DND-41 (cell line): ENCODE data around the gene IFNAR1.

Source experiments
- ATAC-seq: fragments of 200-7000 bp; cut with Tn5 transposase; 3 replicates; pipeline ENCODE4 v1.9.1; 2021; ENCODE audit warnings: low read depth; ENCODE audit not compliant: insufficient read depth
- DNase-seq: peaks from one replicate; pipeline ENCODE4 v3.0.0-alpha.2; 2020
- H2AFZ ChIP-seq: 2 replicates; pipeline ENCODE4 v1.6.0; 2012; ENCODE audit warnings: low read depth, low read length
- H3K27ac ChIP-seq: 2 replicates; pipeline ENCODE4 v1.5.1; 2012; ENCODE audit warnings: low read length, inconsistent platforms
- H3K27me3 ChIP-seq: fragments of 200-600 bp; sonication (generic); 2 replicates; pipeline ENCODE4 v1.6.0; 2012; ENCODE audit warnings: low read length, mild to moderate bottlenecking, inconsistent platforms; ENCODE audit not compliant: insufficient read depth, poor library complexity
- H3K36me3 ChIP-seq: 2 replicates; pipeline ENCODE4 v1.5.1; 2012; ENCODE audit warnings: low read length, inconsistent platforms; ENCODE audit not compliant: insufficient read depth
- H3K4me1 ChIP-seq: 2 replicates; pipeline ENCODE4 v1.5.1; 2012; ENCODE audit warnings: mild to moderate bottlenecking, low read length; ENCODE audit not compliant: insufficient read depth
- H3K4me2 ChIP-seq: 2 replicates; pipeline ENCODE4 v1.6.0; 2012; ENCODE audit warnings: mild to moderate bottlenecking, moderate library complexity, low read length, inconsistent platforms; ENCODE audit not compliant: insufficient read depth
- H3K4me3 ChIP-seq, 2 experiments: fragments of 200-600 bp in 1 of 2; shearing (Covaris generic) in 1 of 2; 2 replicates each; pipeline ENCODE4 v1.5.1; 2012 to 2016; ENCODE audit warnings: inconsistent platforms in 2 of 2, low read length in 2 of 2, mild to moderate bottlenecking in 2 of 2, low read depth in 1 of 2, moderate library complexity in 1 of 2
- H3K79me2 ChIP-seq: 2 replicates; pipeline ENCODE4 v1.6.0; 2012; ENCODE audit warnings: low read length, inconsistent platforms; ENCODE audit not compliant: insufficient read depth
- H3K9ac ChIP-seq: 2 replicates; pipeline ENCODE4 v1.6.0; 2012; ENCODE audit warnings: low read depth, mild to moderate bottlenecking, inconsistent platforms, low read length, moderate library complexity
- H3K9me3 ChIP-seq: 2 replicates; pipeline ENCODE4 v1.5.1; 2012; ENCODE audit warnings: low read length, moderate library complexity, mild to moderate bottlenecking, inconsistent platforms; ENCODE audit not compliant: insufficient read depth, severe bottlenecking
- H4K20me1 ChIP-seq: 2 replicates; pipeline ENCODE4 v1.6.0; 2012; ENCODE audit warnings: low read length; ENCODE audit not compliant: insufficient read depth
- CTCF ChIP-seq: IDR thresholded peaks from 2 replicates; pipeline ENCODE4 v1.5.1; 2012; ENCODE audit warnings: borderline replicate concordance, low read length, moderate library complexity, mild to moderate bottlenecking; ENCODE audit not compliant: poor library complexity, severe bottlenecking; ENCODE audit errors: extremely low read depth
- EZH2 ChIP-seq: IDR thresholded peaks from 3 replicates; pipeline ENCODE4 v1.6.1; 2012; ENCODE audit warnings: borderline replicate concordance, low read depth, mild to moderate bottlenecking, moderate library complexity, low read length, inconsistent platforms; ENCODE audit not compliant: severe bottlenecking

IFNAR1 gene

GRCh38 chr21:33396436-33396835, 71.7 kb downstream of the IFNAR1 start:
- H2AFZ ChIP-seq: no peak overlapping the region
- no peaks in the 10 kb centered on the region for H4K20me1 ChIP-seq
- H3K9ac ChIP-seq: no peak overlapping the region
- no peak overlapping the region for H3K4me3 ChIP-seq
- H3K27me3 ChIP-seq: no peaks in the 10 kb centered on the region
- ATAC-seq (no peak), DNase-seq (no peak)
- H3K4me1 ChIP-seq: peaks cover 18% of the 10 kb centered on the region
- no peaks in the 10 kb centered on the region for H3K79me2 ChIP-seq
- H3K9me3 ChIP-seq: no peaks in the 10 kb centered on the region
- no peak overlapping the region for H3K4me2 ChIP-seq
- no peak overlapping the region for H3K27ac ChIP-seq
- TF ChIP-seq EZH2 (no peak), CTCF (no peak)
- H3K36me3 ChIP-seq: no peaks in the 10 kb centered on the region

- no peak overlapping the region for H2AFZ ChIP-seq
These were observed 72.2 kb downstream of the IFNAR1 start for GRCh38 chr21:33396951-33397350.

GRCh38 chr21:33397717-33398116, 72.9 kb downstream of the IFNAR1 start:
- no peaks in the 10 kb centered on the region for H3K27me3 ChIP-seq
- TF ChIP-seq EZH2: no peak
- TF ChIP-seq CTCF: no peak
- no peak overlapping the region for H3K4me2 ChIP-seq
- no peaks in the 10 kb centered on the region for H4K20me1 ChIP-seq
- no peak overlapping the region; the same call in 1 of the 2 replicates for H3K27ac ChIP-seq
- H2AFZ ChIP-seq: no peak overlapping the region
- no peaks in the 10 kb centered on the region for H3K79me2 ChIP-seq
- H3K9ac ChIP-seq: no peak overlapping the region
- no peak for ATAC-seq
- no peak overlapping the region for H3K4me3 ChIP-seq
- H3K36me3 ChIP-seq: no peaks in the 10 kb centered on the region
- H3K9me3 ChIP-seq: no peaks in the 10 kb centered on the region
- H3K4me1 ChIP-seq: peaks cover 26% of the 10 kb centered on the region
- DNase-seq: no peak

More at GRCh38 chr21:33396951-33397350, 72.2 kb downstream of the IFNAR1 start:
- Histone ChIP-seq H4K20me1 (no peaks in the 10 kb centered on the region), H3K9me3 (no peaks in the 10 kb centered on the region), H3K27ac (no peak overlapping the region), H3K27me3 (no peaks in the 10 kb centered on the region), H3K36me3 (no peaks in the 10 kb centered on the region), H3K9ac (no peak overlapping the region), H3K79me2 (no peaks in the 10 kb centered on the region), H3K4me2 (no peak overlapping the region), H3K4me1 (peaks cover 18% of the 10 kb centered on the region), H3K4me3 (no peak overlapping the region)
- TF ChIP-seq EZH2: no peak
- no peak for TF ChIP-seq CTCF
- ATAC-seq: no peak
- no peak for DNase-seq

GRCh38 chr21:33398361-33398760, 73.6 kb downstream of the IFNAR1 start:
- no peak overlapping the region for H3K9ac ChIP-seq
- peaks cover 1% of the 10 kb centered on the region for H3K79me2 ChIP-seq
- DNase-seq: no peak
- no peak overlapping the region for H3K4me2 ChIP-seq
- H2AFZ ChIP-seq: no peak overlapping the region
- no peaks in the 10 kb centered on the region for H4K20me1 ChIP-seq
- peaks cover 27% of the 10 kb centered on the region for H3K4me1 ChIP-seq
- ATAC-seq: no peak
- peak overlapping the region; percentile 25; the same call in 1 of the 2 replicates for H3K27ac ChIP-seq
- H3K4me3 ChIP-seq: no peak overlapping the region
- H3K36me3 ChIP-seq: no peaks in the 10 kb centered on the region; the same call in 1 of the 2 replicates
- no peak for TF ChIP-seq CTCF
- no peak for TF ChIP-seq EZH2
- no peaks in the 10 kb centered on the region for H3K9me3 ChIP-seq
- H3K27me3 ChIP-seq: no peaks in the 10 kb centered on the region
